GM12878 (cell line): ENCODE results near the gene TLR9. TPM values are rescaled to one million over a fixed set of nuclear protein-coding genes. Genes with fewer than 3 reads are reported as not detected.

Experiments used
- ATAC-seq: fragments of 200-7000 bp; cut with Tn5 transposase; 3 replicates; pipeline ENCODE4 v1.9.1; 2020; ENCODE audit warnings: mild to moderate bottlenecking, moderate library complexity
- BruUV-seq: library from RNA; stranded (reverse); fragments of 400-500 nt; replicated peaks from 2 replicates; lab custom pipeline; 2021; lab: Mats Ljungman, UMichigan
- CTCF ChIA-PET: fragments of 300-600 bp; sonication (Branson Sonifier 250); formaldehyde crosslinking; extraction: SDS; loops from one replicate; lab custom pipeline; 2021; ENCODE audit warnings: inconsistent platforms; lab: Yijun Ruan, JAX
- POLR2A ChIA-PET: fragments of 350-600 bp; formaldehyde crosslinking; extraction: SDS; loops from one replicate; lab custom pipeline; 2021; ENCODE audit warnings: inconsistent platforms; lab: Charles Lee
- RAD21 ChIA-PET: fragments of 300-600 bp; sonication (Branson Sonifier 250); formaldehyde crosslinking; loops from one replicate; lab custom pipeline; 2023; ENCODE audit warnings: antibody characterized with exemption; ENCODE audit not compliant: unreplicated experiment; lab: Charles Lee
- SMC1A ChIA-PET: fragments of 300-600 bp; sonication (Branson Sonifier 250); formaldehyde crosslinking; loops from one replicate; lab custom pipeline; 2023; ENCODE audit not compliant: unreplicated experiment, uncharacterized antibody; lab: Charles Lee
- DNase-seq: peaks from one replicate; pipeline ENCODE4 v3.0.0-alpha.2; 2011; ENCODE audit warnings: low read depth, low spot score
- FAIRE-seq: peaks from 3 replicates; lab custom pipeline; 2011; peaks lifted over from hg19 to GRCh38; lab: Jason Lieb, UNC
- H2AFZ ChIP-seq: 2 replicates; pipeline ENCODE4 v1.6.0; 2011; ENCODE audit warnings: low read depth, low read length, control low read depth; ENCODE audit not compliant: control insufficient read depth
- H3K27ac ChIP-seq: 2 replicates; pipeline ENCODE4 v1.5.1; 2011; ENCODE audit warnings: control low read depth; ENCODE audit not compliant: control insufficient read depth, insufficient read depth
- H3K27me3 ChIP-seq, 2 experiments: replicated peaks in 1 of 2; 2 replicates each; pipeline versions ENCODE4 v1.6.0 to v1.6.1; 2011; ENCODE audit warnings: low read length in 1 of 2; ENCODE audit not compliant: control insufficient read depth in 2 of 2, insufficient read depth in 2 of 2
- H3K36me3 ChIP-seq, 2 experiments: 2 replicates each; pipeline ENCODE4 v1.5.1; 2011; ENCODE audit warnings: low read length in 1 of 2; ENCODE audit not compliant: control insufficient read depth in 2 of 2, insufficient read depth in 2 of 2
- H3K4me1 ChIP-seq: 2 replicates; pipeline ENCODE4 v1.6.1; 2011; ENCODE audit warnings: mild to moderate bottlenecking, low read length, moderate library complexity, mixed read lengths; ENCODE audit not compliant: control insufficient read depth, insufficient read depth
- H3K4me2 ChIP-seq: 2 replicates; pipeline ENCODE4 v1.6.0; 2011; ENCODE audit warnings: control low read depth; ENCODE audit not compliant: control insufficient read depth, insufficient read depth
- H3K4me3 ChIP-seq: fragments of 200-600 bp; sonication (generic); 2 replicates; pipeline ENCODE4 v1.5.1; 2016
- H3K79me2 ChIP-seq: 2 replicates; pipeline ENCODE4 v1.6.0; 2011; ENCODE audit warnings: low read length; ENCODE audit not compliant: control insufficient read depth, insufficient read depth
- H3K9ac ChIP-seq: 2 replicates; pipeline ENCODE4 v1.8.0; 2011; ENCODE audit warnings: low read length, control low read depth, mixed read lengths; ENCODE audit not compliant: control insufficient read depth, insufficient read depth
- H3K9me3 ChIP-seq: replicated peaks from 3 replicates; pipeline ENCODE4 v1.5.1; 2011; ENCODE audit warnings: mild to moderate bottlenecking, low read length; ENCODE audit not compliant: control insufficient read depth, insufficient read depth
- H4K20me1 ChIP-seq: 2 replicates; pipeline ENCODE4 v1.6.0; 2011; ENCODE audit not compliant: control insufficient read depth, insufficient read depth
- BACH1 ChIP-seq: fragments of 450-650 bp; IDR thresholded peaks from 2 replicates; pipeline ENCODE4 v1.6.1; 2017; ENCODE audit warnings: mild to moderate bottlenecking, borderline replicate concordance
- EZH2 ChIP-seq: IDR thresholded peaks from 2 replicates; pipeline ENCODE4 v1.6.1; 2012; ENCODE audit warnings: low read depth, mild to moderate bottlenecking, control low read depth, inconsistent platforms, low read length, borderline replicate concordance; ENCODE audit not compliant: control insufficient read depth
- HSF1 ChIP-seq: fragments of 150-350 bp; IDR thresholded peaks from 2 replicates; pipeline ENCODE4 v1.6.1; 2014; ENCODE audit warnings: mild to moderate bottlenecking, low read depth, low read length
- IKZF1 ChIP-seq: fragments of 450-650 bp; conservative IDR thresholded peaks from 2 replicates; pipeline ENCODE4 v1.6.1; 2017; ENCODE audit warnings: antibody characterized with exemption, mild to moderate bottlenecking
- KLF5 ChIP-seq: fragments of 450-650 bp; IDR thresholded peaks from 2 replicates; pipeline ENCODE4 v1.6.1; 2014; ENCODE audit warnings: mild to moderate bottlenecking; ENCODE audit not compliant: partially characterized antibody
- NFXL1 ChIP-seq: fragments of 450-650 bp; IDR thresholded peaks from 2 replicates; pipeline ENCODE4 v1.6.1; 2017; ENCODE audit warnings: antibody characterized with exemption, mild to moderate bottlenecking, borderline replicate concordance
- RAD51 ChIP-seq: fragments of 450-650 bp; IDR thresholded peaks from 2 replicates; pipeline ENCODE4 v1.6.1; 2016; ENCODE audit warnings: moderate library complexity, mild to moderate bottlenecking, inconsistent platforms
- RFX5 ChIP-seq: IDR thresholded peaks from 2 replicates; pipeline ENCODE4 v1.6.1; 2011; ENCODE audit warnings: low read depth, low read length, improper control_type of control experiment
- SMAD5 ChIP-seq: IDR thresholded peaks from 2 replicates; pipeline ENCODE4 v1.6.1; 2016; ENCODE audit warnings: antibody characterized with exemption, low read depth
- SP1 ChIP-seq: IDR thresholded peaks from one replicate; pipeline ENCODE4 v1.6.1; 2011; ENCODE audit warnings: low read depth, low read length
- TCF12 ChIP-seq: IDR thresholded peaks from 2 replicates; pipeline ENCODE4 v1.6.1; 2011; ENCODE audit warnings: low read depth, mild to moderate bottlenecking, low read length
- TCF7 ChIP-seq: IDR thresholded peaks from 2 replicates; pipeline ENCODE4 v1.6.1; 2014; ENCODE audit warnings: antibody characterized with exemption, borderline replicate concordance
- USF1 ChIP-seq: IDR thresholded peaks from 2 replicates; pipeline ENCODE4 v1.6.1; 2011; ENCODE audit warnings: borderline replicate concordance, low read depth, mild to moderate bottlenecking, moderate library complexity, mixed read lengths, low read length; ENCODE audit not compliant: insufficient read depth; ENCODE audit errors: extremely low read length
- ZBTB4 ChIP-seq: fragments of 450-650 bp; formaldehyde crosslinking; IDR thresholded peaks from 2 replicates; pipeline ENCODE4 v1.4.0; 2022; ENCODE audit warnings: mild to moderate bottlenecking, moderate library complexity
- ZSCAN29 ChIP-seq: fragments of 450-650 bp; IDR thresholded peaks from 2 replicates; pipeline ENCODE4 v1.6.1; 2017; ENCODE audit warnings: mild to moderate bottlenecking, moderate library complexity
- WGBS: methylation state at CpG from one replicate; pipeline ENCODE4 v1.1.6; 2016; ENCODE audit warnings: low lambda C conversion rate; ENCODE audit not compliant: insufficient replicate concordance, insufficient coverage; ENCODE audit errors: missing lambda C conversion rate; 5-methylcytosine and 5-hydroxymethylcytosine counted together
- in situ Hi-C: fragments of 300-500 bp; cut with MboI; formaldehyde crosslinking; loops from 9 replicates; pipeline ENCODE4 v1.14.3; 2018; ENCODE audit warnings: mixed read lengths
- intact Hi-C: fragments of 100-400 bp; cut with micrococcal nuclease; formaldehyde crosslinking; loops from one replicate; pipeline ENCODE4 v1.14.2; 2022; ENCODE audit not compliant: unreplicated experiment
- polyA plus RNA-seq, 11 experiments: library from polyadenylated mRNA; depleted of rRNA in 4 of 11; unstranded in 6 of 11; stranded (reverse) in 5 of 11; fragments of >200 nt; fragmentation: Nextera tagmentation in 4 of 11; fragmentation: Illumina TruSeq in 1 of 11; extraction: Ambion mirVana in 4 of 11; extraction: Trizol in 1 of 11; gene quantifications; 1 replicate in 1 of 11; 2 replicates in 10 of 11; pipeline versions ENCODE4 v1.2.1 to v1.2.3, GENCODE V29; 2011 to 2016; ENCODE audit warnings: inconsistent platforms in 2 of 11, missing spikeins in 2 of 11, low read depth in 1 of 11
- total RNA-seq, 4 experiments: library from RNA; depleted of rRNA in 3 of 4; stranded (reverse); fragments of >200 nt in 3 of 4; fragmentation: Illumina TruSeq in 1 of 4; extraction: Trizol in 1 of 4; gene quantifications; 2 replicates each; pipeline versions ENCODE4 v1.2.1 to v1.2.3, GENCODE V29; 2013 to 2021

Gene TLR9
- total and polyA plus RNA-seq, 10 of the 15 experiments (the other 5 are each of a cell fraction or from before 2014, with no cell fraction given): 0.10 to 4.8 (median 0.53) TPM; not detected in 1

- TF ChIP-seq ZBTB4 (CRISPR knock-in tag) (no peak), TCF7 (no peak)
These were observed 6.4 kb downstream of the TLR9 start (continued) for GRCh38 chr3:52218937-52219650.

- intact Hi-C loops (no loop called here), in situ Hi-C loops (no loop called here)
- BruUV-seq: no TSS peak
- ChIA-PET CTCF (interaction anchor here (0.6 to 8.5 kb wide), 5 partner anchors 12 to 122 kb away, joined by 3 to 129 read pairs (median 53); no protein-coding TSS in a partner anchor), RAD21 (interaction anchor here (1.1 to 4.9 kb wide), 3 partner anchors 63 to 162 kb away, joined by 3 to 53 read pairs (median 3); no protein-coding TSS in a partner anchor), POLR2A (interaction anchor here (0.8 to 1.5 kb wide), 2 partner anchors 10 to 16 kb away, joined by 4 to 5 read pairs; no protein-coding TSS in a partner anchor), SMC1A (interaction anchor here (10.5 kb wide), 1 partner anchor 119 kb away, joined by 112 read pairs; no protein-coding TSS in a partner anchor)
- Histone ChIP-seq H2AFZ (no peak overlapping the region), H3K4me2 (peak overlapping the region; percentile 10; the same call in 1 of the 2 replicates), H4K20me1 (no peaks in the 10 kb centered on the region), H3K27ac (no peak overlapping the region), H3K36me3 (peaks cover 5 to 15% of the 10 kb centered on the region in 2 experiments), H3K9me3 (no peaks in the 10 kb centered on the region), H3K4me1 (peaks cover 14% of the 10 kb centered on the region), H3K9ac (no peak overlapping the region), H3K27me3 (no peaks in the 10 kb centered on the region), H3K79me2 (no peaks in the 10 kb centered on the region), H3K4me3 (no peak overlapping the region)
- no peak for DNase-seq
- FAIRE-seq: no peak
- WGBS: 35% methylated on average over 11 of the region's 12 CpGs
- ATAC-seq: no peak
- no peak for TF ChIP-seq IKZF1
- no peak for TF ChIP-seq NFXL1
- no peak for TF ChIP-seq TCF12
- no peak for TF ChIP-seq SP1
- TF ChIP-seq HSF1: no peak
- TF ChIP-seq RFX5: no peak
- no peak for TF ChIP-seq KLF5
- TF ChIP-seq USF1: no peak
- TF ChIP-seq RAD51: no peak
- TF ChIP-seq EZH2: no peak
- no peak for TF ChIP-seq ZSCAN29
- TF ChIP-seq SMAD5: no peak
- TF ChIP-seq BACH1: no peak
These were observed 7.0 kb downstream of the TLR9 start for GRCh38 chr3:52218454-52218853.
